BJ (cell line): Measurements from ENCODE around the gene SOAT1. TPM values are rescaled to one million over a fixed set of nuclear protein-coding genes. Genes with fewer than 3 reads are reported as not detected.

Source experiments
- CTCF ChIA-PET: fragments of 350-600 bp; formaldehyde crosslinking; extraction: SDS; loops from one replicate; lab custom pipeline; 2021; ENCODE audit warnings: antibody characterized with exemption, inconsistent platforms; lab: Yijun Ruan, JAX
- POLR2A ChIA-PET: fragments of 300-600 bp; sonication (Branson Sonifier 250); formaldehyde crosslinking; extraction: SDS; loops from one replicate; lab custom pipeline; 2021; ENCODE audit warnings: antibody characterized with exemption; lab: Charles Lee
- DNase-seq: peaks from one replicate; pipeline ENCODE4 v3.0.0-alpha.2; 2011; ENCODE audit warnings: low read depth
- H3K27me3 ChIP-seq: 2 replicates; pipeline ENCODE4 v1.6.0; 2011; ENCODE audit warnings: low read length; ENCODE audit not compliant: control insufficient read depth, insufficient read depth
- H3K36me3 ChIP-seq: 2 replicates; pipeline ENCODE4 v1.5.1; 2011; ENCODE audit warnings: low read length; ENCODE audit not compliant: control insufficient read depth, insufficient read depth
- H3K4me3 ChIP-seq: 2 replicates; pipeline ENCODE4 v1.5.1; 2011; ENCODE audit warnings: low read depth, mild to moderate bottlenecking, control low read depth, low read length
- CTCF ChIP-seq: IDR thresholded peaks from 2 replicates; pipeline ENCODE4 v1.5.1; 2011; ENCODE audit warnings: low read depth, mild to moderate bottlenecking, control low read depth, inconsistent platforms, low read length, moderate library complexity; ENCODE audit not compliant: insufficient read depth
- polyA plus RNA-seq: library from polyadenylated mRNA; depleted of rRNA; stranded (reverse); fragments of >200 nt; gene quantifications from 2 replicates; pipeline ENCODE4 v1.2.3, GENCODE V29; 2011

Gene SOAT1
- polyA plus RNA-seq, 1 experiment = 12.3 TPM

GRCh38 chr1:179296356-179297104 lies 2.9 kb downstream of the SOAT1 start:
- CTCF ChIA-PET = no interaction called here
- no peaks in the 10 kb centered on the region for H3K27me3 ChIP-seq
- POLR2A ChIA-PET = no interaction called here
- no peak for DNase-seq
- H3K36me3 ChIP-seq = no peaks in the 10 kb centered on the region
- no peak for TF ChIP-seq CTCF
- H3K4me3 ChIP-seq = no peak overlapping the region

- no peak for DNase-seq
- CTCF ChIA-PET = no interaction called here
- POLR2A ChIA-PET = no interaction called here
- no peak overlapping the region for H3K4me3 ChIP-seq
- no peak for TF ChIP-seq CTCF
- no peaks in the 10 kb centered on the region for H3K27me3 ChIP-seq
- no peaks in the 10 kb centered on the region for H3K36me3 ChIP-seq
Measured at GRCh38 chr1:179297105-179297378, 3.4 kb downstream of the SOAT1 start.

- Histone ChIP-seq H3K36me3 (no peaks in the 10 kb centered on the region), H3K27me3 (no peaks in the 10 kb centered on the region), H3K4me3 (no peak overlapping the region)
- TF ChIP-seq CTCF = no peak
- DNase-seq = no peak
- CTCF ChIA-PET = no interaction called here
- POLR2A ChIA-PET = no interaction called here
Measured at GRCh38 chr1:179298952-179299351, 5.4 kb downstream of the SOAT1 start.

- no peaks in the 10 kb centered on the region for H3K27me3 ChIP-seq
- POLR2A ChIA-PET = no interaction called here
- no peak overlapping the region for H3K4me3 ChIP-seq
- no peaks in the 10 kb centered on the region for H3K36me3 ChIP-seq
- CTCF ChIA-PET = no interaction called here
- TF ChIP-seq CTCF = no peak
- DNase-seq = no peak
Measured at GRCh38 chr1:179300112-179300511, 6.5 kb downstream of the SOAT1 start.

- CTCF ChIA-PET = no interaction called here
- no peak for DNase-seq
- no peak for TF ChIP-seq CTCF
- H3K27me3 ChIP-seq = no peaks in the 10 kb centered on the region
- POLR2A ChIA-PET = interaction anchor here (0.8 kb wide), 1 partner anchor 9 kb away, joined by 4 read pairs; the partner anchor contains the start of gene SOAT1
- H3K4me3 ChIP-seq = no peak overlapping the region
- H3K36me3 ChIP-seq = no peaks in the 10 kb centered on the region
Measured at GRCh38 chr1:179302070-179302469, 8.5 kb downstream of the SOAT1 start.
